Endothelial cell of umbilical vein (primary cell): ENCODE data around the gene EEF1A1. TPM values are rescaled to one million over a fixed set of nuclear protein-coding genes. Genes with fewer than 3 reads are reported as not detected.
A peak's percentile ranks its signal among the peaks of the same experiment; 100 is the strongest.

Experiments used
- Bru-seq: library from RNA; stranded (reverse); fragments of 400-500 nt; gene quantifications from one replicate; lab custom pipeline; 2021; lab: Mats Ljungman, UMichigan
- BruChase-seq, 2 experiments: library from RNA; stranded (reverse); fragments of 400-500 nt; gene quantifications; one replicate each; lab custom pipeline; 2021; lab: Mats Ljungman, UMichigan
- BruUV-seq: library from RNA; stranded (reverse); fragments of 400-500 nt; replicated peaks from 2 replicates; lab custom pipeline; 2021; lab: Mats Ljungman, UMichigan
- CTCF ChIA-PET: fragments of 300-600, 350-600 bp; sonication (Branson Sonifier 250); formaldehyde crosslinking; loops from one replicate; lab custom pipeline; 2021; ENCODE audit warnings: antibody characterized with exemption, inconsistent platforms; lab: Charles Lee
- POLR2A ChIA-PET: fragments of 300-600, 350-600 bp; sonication (Branson Sonifier 250); formaldehyde crosslinking; loops from one replicate; lab custom pipeline; 2021; ENCODE audit warnings: antibody characterized with exemption, inconsistent platforms; lab: Charles Lee
- DNase-seq: peaks from one replicate; pipeline ENCODE4 v3.0.0-alpha.2; 2011; ENCODE audit warnings: low read depth, low spot score
- FAIRE-seq: peaks from 2 replicates; lab custom pipeline; 2011; peaks lifted over from hg19 to GRCh38; lab: Jason Lieb, UNC
- H2AFZ ChIP-seq: 2 replicates; pipeline ENCODE4 v1.6.0; 2012; ENCODE audit warnings: low read depth, low read length, control low read depth, inconsistent platforms
- H3K27ac ChIP-seq: 2 replicates; pipeline ENCODE4 v1.5.1; 2011; ENCODE audit warnings: low read depth, mild to moderate bottlenecking, control low read depth, low read length, moderate library complexity; ENCODE audit not compliant: insufficient read depth
- H3K27me3 ChIP-seq, 2 experiments: 2 replicates each; pipeline versions ENCODE4 v1.6.0 to v1.6.1; 2011; ENCODE audit warnings: low read length in 2 of 2, mixed read lengths in 1 of 2; ENCODE audit not compliant: control insufficient read depth in 2 of 2, insufficient read depth in 2 of 2
- H3K36me3 ChIP-seq, 2 experiments: 2 replicates in 1 of 2; 3 replicates in 1 of 2; pipeline ENCODE4 v1.5.1; 2011; ENCODE audit warnings: low read length in 2 of 2, mild to moderate bottlenecking in 1 of 2, moderate library complexity in 1 of 2; ENCODE audit not compliant: control insufficient read depth in 2 of 2, insufficient read depth in 2 of 2; ENCODE audit errors: extremely low read depth in 1 of 2
- H3K4me1 ChIP-seq: 3 replicates; pipeline ENCODE4 v1.5.1; 2011; ENCODE audit warnings: mild to moderate bottlenecking, low read length; ENCODE audit not compliant: control insufficient read depth, insufficient read depth; ENCODE audit errors: extremely low read depth
- H3K4me2 ChIP-seq: 2 replicates; pipeline ENCODE4 v1.6.1; 2011; ENCODE audit warnings: low read length, control low read depth, mixed read lengths; ENCODE audit not compliant: insufficient read depth
- H3K4me3 ChIP-seq, 3 experiments: fragments of 200-600 bp in 1 of 3; sonication (generic), shearing (Covaris generic) in 1 of 3; replicated peaks in 1 of 3; 2 replicates each; pipeline ENCODE4 v1.5.1; 2011 to 2016; ENCODE audit warnings: control low read depth in 3 of 3, low read length in 3 of 3, mild to moderate bottlenecking in 2 of 3, inconsistent platforms in 1 of 3, low read depth in 1 of 3, moderate library complexity in 1 of 3; ENCODE audit not compliant: insufficient read depth in 1 of 3
- H3K79me2 ChIP-seq: 2 replicates; pipeline ENCODE4 v1.6.0; 2012; ENCODE audit warnings: low read length, inconsistent platforms; ENCODE audit not compliant: control insufficient read depth, insufficient read depth
- H3K9ac ChIP-seq: replicated peaks from 2 replicates; pipeline ENCODE3; 2011; ENCODE audit warnings: low read length, control low read depth; ENCODE audit not compliant: insufficient read depth; ENCODE audit errors: extremely low read depth
- H3K9me1 ChIP-seq: replicated peaks from 3 replicates; pipeline ENCODE4 v1.6.0; 2011; ENCODE audit warnings: mild to moderate bottlenecking, low read length; ENCODE audit not compliant: control insufficient read depth, insufficient read depth; ENCODE audit errors: extremely low read depth
- H3K9me3 ChIP-seq: replicated peaks from 2 replicates; pipeline ENCODE4 v1.5.1; 2012; ENCODE audit warnings: low read length, inconsistent platforms; ENCODE audit not compliant: control insufficient read depth, insufficient read depth
- H4K20me1 ChIP-seq: replicated peaks from 2 replicates; pipeline ENCODE3; 2011; ENCODE audit warnings: mild to moderate bottlenecking, low read length; ENCODE audit not compliant: control insufficient read depth, insufficient read depth; ENCODE audit errors: extremely low read depth
- EZH2 ChIP-seq: IDR thresholded peaks from 2 replicates; pipeline ENCODE4 v1.6.1; 2012; ENCODE audit warnings: borderline replicate concordance, low read depth, mild to moderate bottlenecking, moderate library complexity, low read length, inconsistent platforms; ENCODE audit not compliant: severe bottlenecking
- FOS ChIP-seq: IDR thresholded peaks from 2 replicates; pipeline ENCODE4 v1.6.1; 2011; ENCODE audit warnings: mild to moderate bottlenecking, low read length, moderate library complexity, borderline replicate concordance; ENCODE audit not compliant: insufficient read depth
- GATA2 ChIP-seq: IDR thresholded peaks from 2 replicates; pipeline ENCODE4 v1.7.0; 2011; ENCODE audit warnings: low read depth, mild to moderate bottlenecking, moderate library complexity, mixed read lengths, low read length; ENCODE audit not compliant: insufficient read length, insufficient read depth
- JUN ChIP-seq: IDR thresholded peaks from 2 replicates; pipeline ENCODE4 v1.6.1; 2011; ENCODE audit warnings: borderline replicate concordance, low read depth; ENCODE audit not compliant: insufficient read length, insufficient read depth
- MYC ChIP-seq: IDR thresholded peaks from one replicate; pipeline ENCODE4 v1.6.1; 2011; ENCODE audit warnings: mild to moderate bottlenecking, low read depth, low read length
- POLR2A ChIP-seq: IDR thresholded peaks from 2 replicates; pipeline ENCODE4 v1.6.1; 2012; ENCODE audit warnings: low read depth, mild to moderate bottlenecking, control low read depth, low read length
- POLR2AphosphoS5 ChIP-seq: IDR thresholded peaks from 2 replicates; pipeline ENCODE4 v1.6.1; 2012; ENCODE audit warnings: low read depth, mild to moderate bottlenecking, control low read depth, low read length, moderate library complexity; ENCODE audit not compliant: insufficient read depth
- dilution Hi-C: fragments of 300-500 bp; cut with MboI; formaldehyde crosslinking; loops from one replicate; pipeline ENCODE4 v1.15.0; 2019; ENCODE audit warnings: low sequenced_read_pairs; ENCODE audit not compliant: extremely low pct_ligation_motif_present
- intact Hi-C: fragments of 100-400 bp; cut with micrococcal nuclease; formaldehyde crosslinking; loops from one replicate; pipeline ENCODE4 v1.10.0; 2022
- long read RNA-seq: library from polyadenylated mRNA; stranded (forward); transcript quantifications from one replicate; pipeline ENCODE4 v2.0.0, GENCODE V29; 2021
- polyA minus RNA-seq, 3 experiments: library from RNA; depleted of rRNA, polyadenylated mRNA; stranded (reverse); fragments of >200 nt; gene quantifications; 1 replicate in 1 of 3; 2 replicates in 2 of 3; pipeline ENCODE4 v1.2.3, GENCODE V29; 2011
- polyA plus RNA-seq, 4 experiments: library from polyadenylated mRNA; depleted of rRNA in 3 of 4; stranded (reverse) in 3 of 4; unstranded in 1 of 4; fragments of >200 nt; gene quantifications; 2 replicates each; pipeline versions ENCODE4 v1.2.1 to v1.2.3, GENCODE V29; 2011 to 2012; ENCODE audit warnings: missing spikeins in 1 of 4
- total RNA-seq: library from RNA; stranded (reverse); gene quantifications from 2 replicates; pipeline ENCODE4 v1.2.3, GENCODE V29; 2021
- TF ChIP-seq, protein P1 (sequence below): IDR thresholded peaks from 2 replicates; pipeline ENCODE4 v1.6.1; 2011; ENCODE audit not compliant: insufficient read depth, insufficient read length
- TF ChIP-seq, protein P2 (sequence below), 2 donors: IDR thresholded peaks; 1 replicate in 1 of 2; 2 replicates in 1 of 2; pipeline ENCODE4 v1.5.1; 2011; ENCODE audit warnings: low read length in 2 of 2, mild to moderate bottlenecking in 2 of 2, moderate library complexity in 2 of 2, control low read depth in 1 of 2, inconsistent platforms in 1 of 2, low read depth in 1 of 2; ENCODE audit not compliant: insufficient read depth in 1 of 2; ENCODE audit errors: extremely low read depth in 1 of 2

The EEF1A1 gene
- 9,186 and 9,456 TPM in 2 replicates for total RNA-seq
- 9,885 and 11,104 TPM in 2 replicates for polyA plus RNA-seq
- polyA plus RNA-seq (2011; cell fraction: cytosol; rRNA removed) = 14,586 and 14,653 TPM in 2 replicates
- polyA plus RNA-seq (2011; cell fraction: nucleus; rRNA removed) = 4,559 and 5,077 TPM in 2 replicates
- polyA plus RNA-seq (2012) = 11,454 and 13,683 TPM in 2 replicates
- polyA minus RNA-seq = 10,895 and 11,397 TPM in 2 replicates
- polyA minus RNA-seq (2011; cell fraction: cytosol; rRNA and poly(A)+ RNA removed) = 4,495 TPM
- polyA minus RNA-seq (2011; cell fraction: nucleus; rRNA and poly(A)+ RNA removed) = 1,103 and 1,399 TPM in 2 replicates
- percentile 100 among the genes with signal in this experiment for Bru-seq, nascent RNA
- percentile 100 among the genes with signal in this experiment for BruChase-seq, experiment 1, labeled RNA remaining after a 6-hour chase
- percentile 100 among the genes with signal in this experiment for BruChase-seq, experiment 2, labeled RNA remaining after a 2-hour chase
- long read RNA-seq, full-length matches to known transcripts = 2,183 of 3,341 reads
- long read RNA-seq, partial matches to known transcripts = 1,102 of 3,341 reads
- long read RNA-seq, other reads (novel, unspliced or antisense) = 56 of 3,341 reads

DNA sequence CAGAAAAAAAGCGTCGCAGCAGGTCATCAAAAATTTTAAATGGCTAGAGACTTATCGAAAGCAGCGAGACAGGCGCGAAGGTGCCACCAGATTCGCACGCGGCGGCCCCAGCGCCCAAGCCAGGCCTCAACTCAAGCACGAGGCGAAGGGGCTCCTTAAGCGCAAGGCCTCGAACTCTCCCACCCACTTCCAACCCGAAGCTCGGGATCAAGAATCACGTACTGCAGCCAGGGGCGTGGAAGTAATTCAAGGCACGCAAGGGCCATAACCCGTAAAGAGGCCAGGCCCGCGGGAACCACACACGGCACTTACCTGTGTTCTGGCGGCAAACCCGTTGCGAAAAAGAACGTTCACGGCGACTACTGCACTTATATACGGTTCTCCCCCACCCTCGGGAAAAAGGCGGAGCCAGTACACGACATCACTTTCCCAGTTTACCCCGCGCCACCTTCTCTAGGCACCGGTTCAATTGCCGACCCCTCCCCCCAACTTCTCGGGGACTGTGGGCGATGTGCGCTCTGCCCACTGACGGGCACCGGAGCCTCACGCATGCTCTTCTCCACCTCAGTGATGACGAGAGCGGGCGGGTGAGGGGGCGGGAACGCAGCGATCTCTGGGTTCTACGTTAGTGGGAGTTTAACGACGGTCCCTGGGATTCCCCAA lies at the start of gene EEF1A1:
Gene EEF1A1, minus strand, starts transcription at position 345 of the 663 bp plus-strand sequence. CDS start 1,006 bp downstream, outside the sequence.
- H3K79me2 ChIP-seq = peaks cover 47% of the 10 kb centered on the region
- no peaks in the 10 kb centered on the region for H3K9me1 ChIP-seq
- dilution Hi-C loops = no loop called here
- peaks cover 9% of the 10 kb centered on the region for H4K20me1 ChIP-seq
- peak; percentile 100 for DNase-seq
- peak within 1 kb of the TSS; percentile 98 for H3K4me2 ChIP-seq
- FAIRE-seq = peak; percentile 91
- intact Hi-C loops = loop anchor here (1.0 kb wide), 3 partner anchors 59 to 133 kb away; no protein-coding TSS in a partner anchor
- peaks cover 10 to 23% of the 10 kb centered on the region in 2 experiments for H3K36me3 ChIP-seq
- no TSS peak for BruUV-seq
- POLR2A ChIA-PET = interaction anchor here (0.5 to 3.7 kb wide), 17 partner anchors 8 to 230 kb away, joined by 3 to 74 read pairs (median 4); partner anchors contain the start of genes MTO1 and SLC17A5
- H3K4me3 ChIP-seq = peak within 1 kb of the TSS; percentile 85 to 99 (median 95)
- peaks cover 34% of the 10 kb centered on the region for H3K4me1 ChIP-seq
- CTCF ChIA-PET = interaction anchor here (0.6 to 10.6 kb wide), 9 partner anchors 12 to 132 kb away, joined by 3 to 113 read pairs (median 8); no protein-coding TSS in a partner anchor
- H3K27me3 ChIP-seq = no peaks in the 10 kb centered on the region
- H3K9ac ChIP-seq = peak within 1 kb of the TSS; percentile 99
- H3K27ac ChIP-seq = peak within 1 kb of the TSS; percentile 100
- no peaks in the 10 kb centered on the region for H3K9me3 ChIP-seq
- H2AFZ ChIP-seq = peak within 1 kb of the TSS; percentile 74
- TF ChIP-seq EZH2 (no peak), FOS (peak; percentile 22), POLR2AphosphoS5 (peak; percentile 100), POLR2A (peak; percentile 100), MYC (peak; percentile 6), GATA2 (no peak), JUN (no peak)
- TF ChIP-seq, protein P1, sequence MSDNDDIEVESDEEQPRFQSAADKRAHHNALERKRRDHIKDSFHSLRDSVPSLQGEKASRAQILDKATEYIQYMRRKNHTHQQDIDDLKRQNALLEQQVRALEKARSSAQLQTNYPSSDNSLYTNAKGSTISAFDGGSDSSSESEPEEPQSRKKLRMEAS = peak; percentile 23
- TF ChIP-seq, protein P2, sequence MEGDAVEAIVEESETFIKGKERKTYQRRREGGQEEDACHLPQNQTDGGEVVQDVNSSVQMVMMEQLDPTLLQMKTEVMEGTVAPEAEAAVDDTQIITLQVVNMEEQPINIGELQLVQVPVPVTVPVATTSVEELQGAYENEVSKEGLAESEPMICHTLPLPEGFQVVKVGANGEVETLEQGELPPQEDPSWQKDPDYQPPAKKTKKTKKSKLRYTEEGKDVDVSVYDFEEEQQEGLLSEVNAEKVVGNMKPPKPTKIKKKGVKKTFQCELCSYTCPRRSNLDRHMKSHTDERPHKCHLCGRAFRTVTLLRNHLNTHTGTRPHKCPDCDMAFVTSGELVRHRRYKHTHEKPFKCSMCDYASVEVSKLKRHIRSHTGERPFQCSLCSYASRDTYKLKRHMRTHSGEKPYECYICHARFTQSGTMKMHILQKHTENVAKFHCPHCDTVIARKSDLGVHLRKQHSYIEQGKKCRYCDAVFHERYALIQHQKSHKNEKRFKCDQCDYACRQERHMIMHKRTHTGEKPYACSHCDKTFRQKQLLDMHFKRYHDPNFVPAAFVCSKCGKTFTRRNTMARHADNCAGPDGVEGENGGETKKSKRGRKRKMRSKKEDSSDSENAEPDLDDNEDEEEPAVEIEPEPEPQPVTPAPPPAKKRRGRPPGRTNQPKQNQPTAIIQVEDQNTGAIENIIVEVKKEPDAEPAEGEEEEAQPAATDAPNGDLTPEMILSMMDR (IDR thresholded peaks at IDR 0.05; ENCODE audit: extremely low read depth in 1 of 2, insufficient read depth in 1 of 2, low read depth in 1 of 2, low read length in 2 of 2) = no peak
